ENCODE data around the gene ADGRG1.

ADGRG1 gene

GRCh38 chr16:57651344-57652333, 23.2 kb downstream of the ADGRG1 start:
- DNase-seq = no peak

DNA sequence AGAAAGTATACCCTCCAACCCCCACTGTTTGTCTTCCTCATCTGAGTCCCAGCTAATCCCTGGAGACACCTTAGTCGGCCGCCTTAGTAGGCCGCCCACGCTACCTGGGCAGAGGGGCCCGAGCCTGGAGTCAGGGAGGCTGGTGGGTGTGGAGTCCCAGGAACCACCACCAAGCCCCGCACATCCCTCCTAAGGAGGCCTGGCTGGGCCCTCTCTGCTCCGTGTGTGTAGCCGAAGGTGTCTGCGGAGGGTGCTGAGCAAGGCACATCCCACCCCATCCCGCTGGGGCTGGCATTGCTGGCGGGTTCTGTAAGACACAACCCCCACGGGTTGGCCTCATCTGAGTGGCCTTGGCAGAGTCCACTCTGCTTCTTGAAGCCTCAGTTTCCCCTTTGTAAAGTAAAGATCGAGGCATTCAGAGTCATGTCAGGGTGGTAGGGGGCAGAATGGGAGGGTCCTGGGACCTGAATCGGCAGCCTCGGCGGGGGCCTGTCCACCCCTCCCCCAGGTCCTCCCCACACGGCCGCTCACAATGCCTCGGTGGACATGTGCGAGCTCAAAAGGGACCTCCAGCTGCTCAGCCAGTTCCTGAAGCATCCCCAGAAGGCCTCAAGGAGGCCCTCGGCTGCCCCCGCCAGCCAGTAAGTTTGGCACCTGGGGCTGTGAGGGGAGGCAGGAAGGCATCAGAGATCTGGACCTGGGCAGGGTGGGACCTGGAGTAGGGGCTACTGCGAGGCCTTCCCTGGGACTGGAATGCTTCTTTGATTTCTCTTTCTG, 24.5 kb downstream of the ADGRG1 start:
- no peak for DNase-seq

- DNase-seq = no peak
Measured at GRCh38 chr16:57653936-57654335, 25.5 kb downstream of the ADGRG1 start.

- no peak for DNase-seq
Measured at GRCh38 chr16:57656342-57656955, 28.0 kb downstream of the ADGRG1 start.

- no peak for DNase-seq
Measured at GRCh38 chr16:57657228-57657627, 28.8 kb downstream of the ADGRG1 start.

DNA sequence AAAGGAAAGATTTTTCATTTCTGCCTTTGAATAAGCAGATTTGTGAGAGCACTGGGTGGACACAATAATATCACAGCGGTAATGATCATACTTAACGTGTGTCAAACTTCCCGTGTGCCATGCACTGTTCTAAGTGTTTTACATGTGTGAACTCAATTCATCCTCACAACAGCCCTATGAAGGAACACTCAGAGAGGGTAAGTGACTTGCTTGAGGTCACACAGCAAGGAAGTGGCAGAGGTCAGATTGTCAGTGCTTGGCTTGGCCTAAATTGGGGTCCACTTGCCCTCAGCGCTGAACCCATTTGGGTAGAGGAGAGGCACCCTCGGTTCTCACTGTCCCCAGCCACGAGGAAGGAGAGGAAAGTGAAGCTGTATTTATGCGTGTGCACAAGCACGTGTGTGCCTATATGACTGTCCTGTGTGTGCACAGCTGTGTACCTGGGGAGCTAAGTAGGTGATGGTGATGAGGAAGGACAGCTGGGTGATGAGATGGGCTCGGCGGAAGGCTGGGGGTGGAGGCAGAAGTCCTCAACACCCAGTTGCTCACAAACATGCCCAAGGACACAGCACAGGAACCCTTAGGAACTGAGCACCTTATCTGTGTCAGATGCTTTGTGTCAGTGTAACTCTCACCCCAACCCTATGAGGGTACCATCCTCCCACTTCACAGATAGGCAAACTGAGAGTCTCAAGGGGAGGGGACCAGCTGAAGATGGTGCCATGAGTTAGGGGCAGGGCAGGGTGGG, 29.9 kb downstream of the ADGRG1 start:
- no peak for DNase-seq

- DNase-seq = no peak
Measured at GRCh38 chr16:57658878-57659674, 30.6 kb downstream of the ADGRG1 start.

GRCh38 chr16:57660715-57661463, 32.5 kb downstream of the ADGRG1 start:
- no peak for DNase-seq

DNA sequence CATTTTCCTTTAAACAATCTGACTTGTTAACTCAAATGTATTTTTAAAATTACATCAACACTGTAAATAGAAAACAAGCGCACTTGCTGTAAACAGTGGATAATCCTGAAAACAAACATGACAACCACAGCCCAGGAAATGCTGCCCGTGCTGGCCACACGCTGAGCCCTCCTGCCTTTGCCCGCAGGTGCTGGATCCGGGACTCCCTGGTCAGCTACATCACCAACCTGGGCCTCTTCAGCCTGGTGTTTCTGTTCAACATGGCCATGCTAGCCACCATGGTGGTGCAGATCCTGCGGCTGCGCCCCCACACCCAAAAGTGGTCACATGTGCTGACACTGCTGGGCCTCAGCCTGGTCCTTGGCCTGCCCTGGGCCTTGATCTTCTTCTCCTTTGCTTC, 33.1 kb downstream of the ADGRG1 start:
- DNase-seq = no peak

- DNase-seq = no peak
Measured at GRCh38 chr16:57661936-57662906, 33.8 kb downstream of the ADGRG1 start.

DNA sequence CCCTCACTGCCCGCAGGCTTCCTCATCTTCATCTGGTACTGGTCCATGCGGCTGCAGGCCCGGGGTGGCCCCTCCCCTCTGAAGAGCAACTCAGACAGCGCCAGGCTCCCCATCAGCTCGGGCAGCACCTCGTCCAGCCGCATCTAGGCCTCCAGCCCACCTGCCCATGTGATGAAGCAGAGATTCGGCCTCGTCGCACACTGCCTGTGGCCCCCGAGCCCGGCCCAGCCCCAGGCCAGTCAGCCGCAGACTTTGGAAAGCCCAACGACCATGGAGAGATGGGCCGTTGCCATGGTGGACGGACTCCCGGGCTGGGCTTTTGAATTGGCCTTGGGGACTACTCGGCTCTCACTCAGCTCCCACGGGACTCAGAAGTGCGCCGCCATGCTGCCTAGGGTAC, 35.0 kb downstream of the ADGRG1 start:
- DNase-seq = no peak

GRCh38 chr16:57663917-57664661, 35.7 kb downstream of the ADGRG1 start:
- no peak for DNase-seq

DNA sequence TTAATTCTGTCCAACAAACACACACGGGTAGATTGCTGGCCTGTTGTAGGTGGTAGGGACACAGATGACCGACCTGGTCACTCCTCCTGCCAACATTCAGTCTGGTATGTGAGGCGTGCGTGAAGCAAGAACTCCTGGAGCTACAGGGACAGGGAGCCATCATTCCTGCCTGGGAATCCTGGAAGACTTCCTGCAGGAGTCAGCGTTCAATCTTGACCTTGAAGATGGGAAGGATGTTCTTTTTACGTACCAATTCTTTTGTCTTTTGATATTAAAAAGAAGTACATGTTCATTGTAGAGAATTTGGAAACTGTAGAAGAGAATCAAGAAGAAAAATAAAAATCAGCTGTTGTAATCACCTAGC, 36.2 kb downstream of the ADGRG1 start:
- no peak for DNase-seq

GRCh38 chr16:57665541-57665940, 37.1 kb downstream of the ADGRG1 start:
- no peak for DNase-seq

DNA sequence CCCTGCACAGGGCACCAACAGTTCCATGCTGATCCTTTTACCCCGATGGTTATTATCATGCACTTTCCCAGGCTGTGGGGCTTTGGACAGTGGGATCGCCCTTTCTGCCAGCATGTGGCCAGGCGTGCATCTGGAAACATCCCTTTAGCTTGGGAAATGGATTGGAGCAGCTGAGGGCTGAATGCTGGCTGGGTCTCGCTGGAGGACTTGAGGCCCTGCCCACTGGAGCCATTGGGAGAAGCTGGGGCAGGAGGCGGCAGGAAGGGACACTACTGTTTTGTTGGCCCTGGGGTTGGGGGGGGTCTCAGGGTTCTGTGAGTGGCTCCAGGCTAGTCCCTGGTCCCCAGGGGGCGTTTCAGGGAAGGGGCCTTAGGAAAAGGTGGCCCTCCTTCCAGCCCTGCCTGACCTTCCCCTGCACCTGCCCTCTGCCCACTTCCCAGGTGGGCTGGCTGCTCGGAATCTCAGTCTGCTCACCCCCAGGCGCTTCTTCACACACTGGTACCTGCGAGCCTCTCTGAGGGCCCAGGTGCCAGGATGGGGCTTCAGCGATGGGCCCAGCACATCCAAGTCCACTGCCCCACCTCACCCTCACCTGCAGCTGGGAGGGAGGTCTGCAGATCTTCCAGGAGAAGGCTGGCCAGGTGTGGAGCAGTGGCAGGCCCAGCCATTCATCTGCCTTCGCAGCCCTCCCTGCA, 38.1 kb downstream of the ADGRG1 start:
- DNase-seq = no peak

DNA sequence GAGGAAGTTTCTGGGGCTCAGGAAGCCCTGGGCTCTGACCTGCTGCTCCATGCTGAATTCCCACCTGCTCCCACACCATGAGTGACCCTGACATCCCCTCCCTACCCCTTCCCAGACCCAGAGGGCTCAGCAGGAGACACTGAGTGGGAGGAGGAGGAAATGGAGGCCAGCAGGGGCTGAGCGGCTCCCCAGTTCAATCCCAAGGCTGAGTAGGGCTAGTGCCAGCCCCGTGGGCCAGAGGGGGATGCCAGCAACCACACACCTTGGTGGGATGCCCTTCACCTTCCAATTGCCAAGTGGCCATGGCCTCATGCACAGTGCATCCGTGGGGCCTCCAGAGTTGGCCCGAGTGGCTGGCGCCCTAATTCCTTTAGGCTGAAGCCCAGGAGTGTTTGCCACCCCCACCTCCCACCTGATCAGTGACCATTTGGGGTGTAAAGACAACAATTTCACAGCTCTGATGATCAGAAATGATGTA, 38.7 kb downstream of the ADGRG1 start:
- no peak for DNase-seq

DNA sequence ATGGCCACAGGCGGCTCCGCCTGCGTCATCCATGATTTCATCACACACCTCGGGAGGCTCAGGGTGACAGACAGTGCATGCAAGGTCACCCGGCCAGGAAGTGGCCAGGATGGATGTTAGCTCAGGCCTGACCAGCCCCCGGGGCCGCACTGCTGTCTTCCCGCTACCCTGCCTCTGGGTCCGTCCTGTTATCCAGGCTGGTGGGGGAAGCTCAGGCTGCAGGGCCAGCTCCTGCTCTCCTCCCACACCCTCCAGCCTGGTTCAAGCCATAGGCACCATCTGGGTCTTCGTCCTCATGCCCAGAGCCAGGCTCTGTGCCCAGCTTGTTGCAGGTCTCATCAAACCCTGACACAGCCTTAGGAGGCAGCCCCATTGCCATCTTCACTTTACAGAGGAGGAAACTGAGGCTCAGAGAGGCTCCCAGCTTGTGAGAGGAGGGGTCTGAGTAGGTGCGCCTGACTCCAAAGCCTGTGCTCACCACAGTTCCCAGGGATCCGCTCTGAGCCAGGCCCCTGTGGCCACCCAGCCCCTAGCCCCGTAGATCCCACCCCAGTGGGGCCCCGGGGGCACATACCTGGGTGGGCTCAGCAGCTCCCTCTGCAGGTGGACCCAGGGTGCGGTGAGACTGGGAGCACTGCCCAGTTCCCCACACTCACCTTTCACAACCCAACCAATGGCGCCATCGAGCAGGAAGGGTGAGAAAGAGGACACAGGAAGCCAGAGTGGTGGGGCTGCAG, 39.3 kb downstream of the ADGRG1 start:
- no peak for DNase-seq

DNA sequence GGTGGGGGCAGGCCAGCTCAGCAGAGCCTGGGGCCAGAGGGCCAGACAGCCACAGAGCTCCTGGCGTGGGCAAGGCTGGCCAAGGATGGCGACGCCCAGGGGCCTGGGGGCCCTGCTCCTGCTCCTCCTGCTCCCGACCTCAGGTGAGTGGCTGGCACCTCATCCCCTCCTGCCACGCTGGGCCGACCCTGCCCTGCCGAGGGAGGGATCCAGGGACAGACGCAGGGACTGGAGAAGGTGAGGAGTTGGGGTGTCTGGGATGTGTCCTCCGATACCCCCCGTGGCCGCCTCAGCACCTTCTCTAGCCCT, 39.8 kb downstream of the ADGRG1 start, which contains the start of gene ADGRG3:
Gene ADGRG3 (plus strand): TSS at position 44 of the 309 bp plus-strand sequence. CDS start 42 bp downstream, at position 86.
- DNase-seq = no peak
